Measurements from ENCODE around the gene CCNK.

Gene CCNK

GRCh38 chr14:99552021-99552553 lies 70.9 kb downstream of the CCNK start:
- Histone ChIP-seq H3K27me3 (ENCODE audit: control insufficient read depth, insufficient read depth, low read length) (peaks cover 46% of the 10 kb centered on the region), H3K4me1 (ENCODE audit: control insufficient read depth, insufficient read depth, low read length) (no peaks in the 10 kb centered on the region), H3K9ac (ENCODE audit: low read depth, low read length) (no peak overlapping the region), H3K36me3 (ENCODE audit: insufficient read depth, low read length) (no peaks in the 10 kb centered on the region), H3K9me3 (replicated peaks; ENCODE audit: low read length) (no peaks in the 10 kb centered on the region), H3K4me3 (ENCODE audit: low read length) (no peak overlapping the region), H3K4me2 (ENCODE audit: low read length) (no peak overlapping the region)

DNA sequence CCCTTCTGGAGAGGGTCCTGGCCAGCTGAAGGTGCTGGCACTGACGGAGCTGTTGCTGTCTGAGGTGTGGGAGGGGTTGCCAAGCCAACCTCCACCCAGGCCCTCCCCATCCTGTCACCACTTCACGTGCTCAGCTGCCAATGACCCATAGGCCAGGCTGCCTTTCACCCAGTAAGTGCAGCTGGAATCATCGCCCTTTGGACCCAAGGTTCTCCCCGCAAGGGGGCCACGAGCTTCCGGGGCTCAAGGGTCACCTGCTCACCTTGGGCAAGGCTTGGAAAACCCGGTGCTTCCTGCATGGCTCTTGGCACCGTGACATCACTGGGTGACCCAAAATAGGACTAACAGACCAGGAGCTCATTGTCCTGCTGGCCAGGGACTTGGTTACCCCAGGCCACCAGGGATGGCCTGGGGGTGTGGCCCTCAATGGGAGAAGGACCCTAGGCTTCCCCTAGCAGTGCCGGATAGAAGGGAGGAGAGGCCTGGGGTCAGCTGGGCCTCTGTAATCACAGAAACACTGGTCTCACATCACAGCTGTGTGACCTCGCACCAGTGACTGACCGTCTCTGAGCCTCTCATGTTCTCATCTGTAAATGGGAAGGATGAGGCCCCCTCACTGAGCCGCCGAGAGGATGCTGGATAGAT lies 71.5 kb downstream of the CCNK start:
- Histone ChIP-seq H3K36me3 (ENCODE audit: insufficient read depth, low read length) (no peaks in the 10 kb centered on the region), H3K9me3 (replicated peaks; ENCODE audit: low read length) (no peaks in the 10 kb centered on the region), H3K27me3 (ENCODE audit: control insufficient read depth, insufficient read depth, low read length) (peaks cover 48% of the 10 kb centered on the region), H3K4me2 (ENCODE audit: low read length) (no peak overlapping the region), H3K9ac (ENCODE audit: low read depth, low read length) (no peak overlapping the region), H3K4me1 (ENCODE audit: control insufficient read depth, insufficient read depth, low read length) (no peaks in the 10 kb centered on the region), H3K4me3 (ENCODE audit: low read length) (no peak overlapping the region)

DNA sequence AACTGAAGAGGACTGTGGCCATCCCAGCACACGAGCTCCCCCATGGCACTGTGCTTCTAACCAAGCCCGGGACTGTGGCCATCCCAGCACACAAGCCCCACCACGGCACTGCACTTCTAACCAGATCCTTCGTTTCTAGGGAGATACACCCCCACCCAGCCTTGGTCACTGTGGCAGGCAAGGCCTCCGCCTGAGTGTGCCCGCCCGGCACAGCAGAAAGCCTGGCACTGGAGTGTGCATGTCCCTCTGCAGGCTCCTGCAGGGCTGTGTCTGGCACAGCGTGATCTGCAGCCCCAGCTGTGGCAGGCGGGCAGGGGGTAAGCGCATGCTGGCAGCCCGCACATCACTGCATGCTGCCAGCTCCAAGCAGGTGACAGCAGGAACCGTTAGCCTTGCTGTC lies 73.0 kb downstream of the CCNK start:
- H3K4me1 ChIP-seq (ENCODE audit: control insufficient read depth, insufficient read depth, low read length), result no peaks in the 10 kb centered on the region
- no peak overlapping the region for H3K9ac ChIP-seq (ENCODE audit: low read depth, low read length)
- no peak overlapping the region for H3K4me3 ChIP-seq (ENCODE audit: low read length)
- H3K9me3 ChIP-seq (replicated peaks; ENCODE audit: low read length), result no peaks in the 10 kb centered on the region
- H3K27me3 ChIP-seq (ENCODE audit: control insufficient read depth, insufficient read depth, low read length), result peaks cover 33% of the 10 kb centered on the region
- no peaks in the 10 kb centered on the region for H3K36me3 ChIP-seq (ENCODE audit: insufficient read depth, low read length)
- H3K4me2 ChIP-seq (ENCODE audit: low read length), result no peak overlapping the region

- no peak overlapping the region for H3K4me2 ChIP-seq (ENCODE audit: low read length)
- H3K9me3 ChIP-seq (replicated peaks; ENCODE audit: low read length), result no peaks in the 10 kb centered on the region
- peaks cover 25% of the 10 kb centered on the region for H3K27me3 ChIP-seq (ENCODE audit: control insufficient read depth, insufficient read depth, low read length)
- H3K36me3 ChIP-seq (ENCODE audit: insufficient read depth, low read length), result no peaks in the 10 kb centered on the region
- H3K4me3 ChIP-seq (ENCODE audit: low read length), result no peak overlapping the region
- no peak overlapping the region for H3K9ac ChIP-seq (ENCODE audit: low read depth, low read length)
- no peaks in the 10 kb centered on the region for H3K4me1 ChIP-seq (ENCODE audit: control insufficient read depth, insufficient read depth, low read length)
These were observed 73.7 kb downstream of the CCNK start for GRCh38 chr14:99554757-99555531.

DNA sequence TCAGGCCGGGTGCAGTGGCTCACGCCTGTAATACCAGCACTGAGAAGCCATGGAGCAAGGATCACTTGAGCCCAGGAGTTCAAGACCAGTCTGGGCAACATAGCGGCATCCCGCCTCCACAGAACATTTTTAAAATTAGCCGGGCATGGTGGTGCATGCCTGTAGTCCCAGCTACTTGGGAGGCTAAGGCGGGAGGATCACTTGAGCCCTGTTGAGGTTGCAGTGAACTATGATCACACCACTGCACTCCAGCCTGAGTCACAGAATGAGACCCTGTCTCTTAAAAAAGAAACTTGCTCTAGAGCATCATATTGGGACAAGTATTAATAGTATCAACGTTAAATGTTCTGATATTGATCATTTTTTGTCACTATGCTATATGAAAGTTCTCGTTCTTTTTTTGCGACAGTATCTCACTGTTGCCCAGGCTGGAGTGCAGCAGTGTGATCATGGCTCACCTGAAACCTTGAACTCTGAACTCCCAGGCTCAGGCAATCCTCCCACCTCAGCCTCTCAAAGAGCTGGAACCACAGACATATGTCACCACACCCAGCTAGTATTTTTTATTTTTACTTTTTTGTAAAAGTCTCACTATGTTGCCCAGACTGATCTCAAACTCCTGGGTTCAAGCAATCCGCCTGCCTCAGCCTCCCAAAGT lies 75.1 kb downstream of the CCNK start:
- Histone ChIP-seq H3K27me3 (ENCODE audit: control insufficient read depth, insufficient read depth, low read length) (peaks cover 17% of the 10 kb centered on the region), H3K4me1 (ENCODE audit: control insufficient read depth, insufficient read depth, low read length) (no peaks in the 10 kb centered on the region), H3K36me3 (ENCODE audit: insufficient read depth, low read length) (no peaks in the 10 kb centered on the region), H3K4me3 (ENCODE audit: low read length) (no peak overlapping the region), H3K9ac (ENCODE audit: low read depth, low read length) (no peak overlapping the region), H3K4me2 (ENCODE audit: low read length) (no peak overlapping the region), H3K9me3 (replicated peaks; ENCODE audit: low read length) (no peaks in the 10 kb centered on the region)

- no peak overlapping the region for H3K4me2 ChIP-seq (ENCODE audit: low read length)
- H3K4me3 ChIP-seq (ENCODE audit: low read length), result no peak overlapping the region
- peaks cover 6% of the 10 kb centered on the region for H3K4me1 ChIP-seq (ENCODE audit: control insufficient read depth, insufficient read depth, low read length)
- no peaks in the 10 kb centered on the region for H3K36me3 ChIP-seq (ENCODE audit: insufficient read depth, low read length)
- no peaks in the 10 kb centered on the region for H3K9me3 ChIP-seq (replicated peaks; ENCODE audit: low read length)
- peaks cover 22% of the 10 kb centered on the region for H3K27me3 ChIP-seq (ENCODE audit: control insufficient read depth, insufficient read depth, low read length)
- no peak overlapping the region for H3K9ac ChIP-seq (ENCODE audit: low read depth, low read length)
These were observed 78.2 kb downstream of the CCNK start for GRCh38 chr14:99559286-99559990.

- H3K27me3 ChIP-seq (ENCODE audit: control insufficient read depth, insufficient read depth, low read length), result peaks cover 24% of the 10 kb centered on the region
- no peaks in the 10 kb centered on the region for H3K36me3 ChIP-seq (ENCODE audit: insufficient read depth, low read length)
- no peak overlapping the region for H3K4me3 ChIP-seq (ENCODE audit: low read length)
- H3K4me2 ChIP-seq (ENCODE audit: low read length), result no peak overlapping the region
- H3K4me1 ChIP-seq (ENCODE audit: control insufficient read depth, insufficient read depth, low read length), result peaks cover 9% of the 10 kb centered on the region
- no peaks in the 10 kb centered on the region for H3K9me3 ChIP-seq (replicated peaks; ENCODE audit: low read length)
- no peak overlapping the region for H3K9ac ChIP-seq (ENCODE audit: low read depth, low read length)
These were observed 79.2 kb downstream of the CCNK start for GRCh38 chr14:99560403-99560802.

- Histone ChIP-seq H3K9ac (ENCODE audit: low read depth, low read length) (no peak overlapping the region), H3K4me3 (ENCODE audit: low read length) (no peak overlapping the region), H3K27me3 (ENCODE audit: control insufficient read depth, insufficient read depth, low read length) (peaks cover 24% of the 10 kb centered on the region), H3K36me3 (ENCODE audit: insufficient read depth, low read length) (no peaks in the 10 kb centered on the region), H3K4me2 (ENCODE audit: low read length) (no peak overlapping the region), H3K9me3 (replicated peaks; ENCODE audit: low read length) (no peaks in the 10 kb centered on the region), H3K4me1 (ENCODE audit: control insufficient read depth, insufficient read depth, low read length) (peaks cover 13% of the 10 kb centered on the region)
These were observed 79.9 kb downstream of the CCNK start for GRCh38 chr14:99560922-99561683.

- H3K36me3 ChIP-seq (ENCODE audit: insufficient read depth, low read length), result no peaks in the 10 kb centered on the region
- no peaks in the 10 kb centered on the region for H3K9me3 ChIP-seq (replicated peaks; ENCODE audit: low read length)
- peaks cover 24% of the 10 kb centered on the region for H3K27me3 ChIP-seq (ENCODE audit: control insufficient read depth, insufficient read depth, low read length)
- peaks cover 14% of the 10 kb centered on the region for H3K4me1 ChIP-seq (ENCODE audit: control insufficient read depth, insufficient read depth, low read length)
- H3K9ac ChIP-seq (ENCODE audit: low read depth, low read length), result no peak overlapping the region
- H3K4me3 ChIP-seq (ENCODE audit: low read length), result no peak overlapping the region
- no peak overlapping the region for H3K4me2 ChIP-seq (ENCODE audit: low read length)
These were observed 80.7 kb downstream of the CCNK start for GRCh38 chr14:99561864-99562263.
